ENCODE measurements around the gene CNTN5.

CNTN5 gene

GRCh38 chr11:100359281-100359680 is 1338.5 kb downstream of the CNTN5 start:
- DNase-seq, result no peak

GRCh38 chr11:100367892-100368291 is 1347.1 kb downstream of the CNTN5 start:
- no peak for DNase-seq

- no peak for DNase-seq
These were observed 1362.7 kb downstream of the CNTN5 start for GRCh38 chr11:100383357-100383865.

GRCh38 chr11:100396266-100396665 is 1375.5 kb downstream of the CNTN5 start:
- no peak for DNase-seq

GRCh38 chr11:100397401-100397800 is 1376.7 kb downstream of the CNTN5 start:
- no peak for DNase-seq

GRCh38 chr11:100403816-100404215 is 1383.1 kb downstream of the CNTN5 start:
- no peak for DNase-seq

- no peak for DNase-seq
These were observed 1384.2 kb downstream of the CNTN5 start for GRCh38 chr11:100404907-100405306.
